Smooth muscle cell (in vitro differentiated cells): ENCODE results near the gene SCAANT1. TPM values are rescaled to one million over a fixed set of nuclear protein-coding genes. Genes with fewer than 3 reads are reported as not detected.
A peak's percentile ranks its signal among the peaks of the same experiment; 100 is the strongest.

Source experiments
- DNase-seq: peaks from one replicate; lab custom pipeline; 2025; ENCODE audit not compliant: unreplicated experiment; lab: John Stamatoyannopoulos, UW
- H2AFZ ChIP-seq: fragments of 200-600 bp; sonication (generic); 2 replicates; pipeline ENCODE4 v1.6.0; 2016; ENCODE audit warnings: antibody characterized with exemption, low read depth, mild to moderate bottlenecking
- H3F3A ChIP-seq: fragments of 200-600 bp; sonication (generic); 2 replicates; pipeline ENCODE4 v1.6.0; 2017; ENCODE audit warnings: antibody characterized with exemption, low read depth
- H3K27ac ChIP-seq: fragments of 200-600 bp; sonication (generic); 2 replicates; pipeline ENCODE4 v1.5.1; 2016; ENCODE audit warnings: low read depth, mild to moderate bottlenecking
- H3K27me3 ChIP-seq: fragments of 200-600 bp; sonication (generic); 2 replicates; pipeline ENCODE4 v1.6.1; 2016; ENCODE audit warnings: low read depth, mild to moderate bottlenecking
- H3K36me3 ChIP-seq: fragments of 200-600 bp; sonication (generic); 2 replicates; pipeline ENCODE4 v1.5.1; 2016; ENCODE audit warnings: low read depth
- H3K4me1 ChIP-seq: fragments of 200-600 bp; sonication (generic); 2 replicates; pipeline ENCODE4 v1.5.1; 2016; ENCODE audit warnings: low read depth
- H3K4me2 ChIP-seq: fragments of 200-600 bp; sonication (generic); 2 replicates; pipeline ENCODE4 v1.6.0; 2016; ENCODE audit warnings: mild to moderate bottlenecking
- H3K4me3 ChIP-seq: fragments of 200-600 bp; sonication (generic); 2 replicates; pipeline ENCODE4 v1.5.1; 2016; ENCODE audit warnings: mild to moderate bottlenecking
- H3K79me2 ChIP-seq: fragments of 200-600 bp; sonication (generic); 2 replicates; pipeline ENCODE4 v1.6.0; 2016; ENCODE audit warnings: low read depth, mild to moderate bottlenecking
- H3K9ac ChIP-seq: fragments of 200-600 bp; sonication (generic); 2 replicates; pipeline ENCODE4 v1.6.0; 2016; ENCODE audit warnings: low read depth
- H3K9me3 ChIP-seq: fragments of 200-600 bp; sonication (generic); replicated peaks from 2 replicates; pipeline ENCODE4 v1.5.1; 2016; ENCODE audit warnings: low read depth
- H4K20me1 ChIP-seq: fragments of 200-600 bp; sonication (generic); 2 replicates; pipeline ENCODE4 v1.6.0; 2016; ENCODE audit warnings: low read depth
- CTCF ChIP-seq: fragments of 200-600 bp; sonication (generic); IDR thresholded peaks from 2 replicates; pipeline ENCODE4 v1.5.1; 2017; ENCODE audit warnings: borderline replicate concordance, mild to moderate bottlenecking, antibody characterized with exemption; ENCODE audit not compliant: insufficient read depth, poor library complexity, severe bottlenecking
- WGBS: methylation state at CpG from one replicate; pipeline ENCODE4 v1.1.7; 2016; ENCODE audit warnings: low lambda C conversion rate; 5-methylcytosine and 5-hydroxymethylcytosine counted together
- polyA plus RNA-seq: library from polyadenylated mRNA; unstranded; fragments of >200 nt; fragmentation: Nextera tagmentation; extraction: Ambion mirVana; gene quantifications from 2 replicates; pipeline ENCODE4 v1.2.1, GENCODE V29; 2016
- total RNA-seq: library from RNA; depleted of rRNA; stranded (reverse); fragments of >200 nt; gene quantifications from 2 replicates; pipeline ENCODE4 v1.2.3, GENCODE V29; 2014

SCAANT1 gene
- total and polyA plus RNA-seq, 2 experiments from 2014 or later: not detected

GRCh38 chr3:63920001-63920400, 7.8 kb upstream of the SCAANT1 start:
- Histone ChIP-seq H3K4me3 (no peak overlapping the region), H3K27me3 (no peaks in the 10 kb centered on the region), H4K20me1 (peaks cover 76% of the 10 kb centered on the region), H3K27ac (no peak overlapping the region), H3K79me2 (peaks cover 16% of the 10 kb centered on the region), H3K9me3 (no peaks in the 10 kb centered on the region), H3K36me3 (peaks cover 9% of the 10 kb centered on the region), H3K4me2 (no peak overlapping the region), H3K4me1 (no peaks in the 10 kb centered on the region), H3F3A (no peaks in the 10 kb centered on the region), H2AFZ (no peak overlapping the region), H3K9ac (no peak overlapping the region)
- no peak for DNase-seq
- WGBS: 93% methylated on average over 5 of the region's 5 CpGs
- no peak for TF ChIP-seq CTCF

DNA sequence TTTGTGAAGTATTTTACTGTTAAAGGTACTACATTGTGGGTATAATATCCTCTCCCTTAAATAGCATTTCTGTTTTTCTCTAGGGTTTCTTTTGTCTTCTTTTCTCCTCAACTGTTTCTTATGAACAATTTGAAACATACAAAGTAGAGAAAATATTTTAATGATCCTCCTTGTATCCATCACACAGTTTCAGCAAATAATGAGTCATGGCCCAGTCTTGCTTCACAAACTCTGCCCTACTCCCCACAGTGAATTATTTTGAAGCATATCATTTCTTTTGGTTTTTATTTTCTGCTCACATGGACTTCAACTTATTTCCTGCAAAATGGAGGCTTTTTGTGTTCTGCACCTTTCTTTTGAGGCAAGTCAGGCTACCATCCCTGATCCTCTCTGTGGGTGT, 6.1 kb upstream of the SCAANT1 start:
- Histone ChIP-seq H4K20me1 (peaks cover 78% of the 10 kb centered on the region), H2AFZ (no peak overlapping the region), H3K4me1 (peaks cover 7% of the 10 kb centered on the region), H3K9ac (no peak overlapping the region), H3K27ac (no peak overlapping the region), H3F3A (peaks cover 4% of the 10 kb centered on the region), H3K27me3 (no peaks in the 10 kb centered on the region), H3K4me2 (no peak overlapping the region), H3K36me3 (peaks cover 5% of the 10 kb centered on the region), H3K9me3 (no peaks in the 10 kb centered on the region), H3K4me3 (no peak overlapping the region), H3K79me2 (peaks cover 16% of the 10 kb centered on the region)
- DNase-seq: no peak
- TF ChIP-seq CTCF: no peak

- Histone ChIP-seq H3K4me3 (no peak overlapping the region), H3K27ac (peak overlapping the region; percentile 17), H2AFZ (no peak overlapping the region), H3K4me2 (no peak overlapping the region), H4K20me1 (peaks cover 58% of the 10 kb centered on the region), H3K27me3 (no peaks in the 10 kb centered on the region), H3K9me3 (no peaks in the 10 kb centered on the region), H3K4me1 (peaks cover 16% of the 10 kb centered on the region), H3F3A (peaks cover 5% of the 10 kb centered on the region), H3K9ac (no peak overlapping the region), H3K79me2 (peaks cover 10% of the 10 kb centered on the region), H3K36me3 (peaks cover 5% of the 10 kb centered on the region)
- DNase-seq: no peak
- 89% methylated on average over 5 of the region's 5 CpGs for WGBS
- TF ChIP-seq CTCF: no peak
Observed at GRCh38 chr3:63914312-63914711, 2.1 kb upstream of the SCAANT1 start.

DNA sequence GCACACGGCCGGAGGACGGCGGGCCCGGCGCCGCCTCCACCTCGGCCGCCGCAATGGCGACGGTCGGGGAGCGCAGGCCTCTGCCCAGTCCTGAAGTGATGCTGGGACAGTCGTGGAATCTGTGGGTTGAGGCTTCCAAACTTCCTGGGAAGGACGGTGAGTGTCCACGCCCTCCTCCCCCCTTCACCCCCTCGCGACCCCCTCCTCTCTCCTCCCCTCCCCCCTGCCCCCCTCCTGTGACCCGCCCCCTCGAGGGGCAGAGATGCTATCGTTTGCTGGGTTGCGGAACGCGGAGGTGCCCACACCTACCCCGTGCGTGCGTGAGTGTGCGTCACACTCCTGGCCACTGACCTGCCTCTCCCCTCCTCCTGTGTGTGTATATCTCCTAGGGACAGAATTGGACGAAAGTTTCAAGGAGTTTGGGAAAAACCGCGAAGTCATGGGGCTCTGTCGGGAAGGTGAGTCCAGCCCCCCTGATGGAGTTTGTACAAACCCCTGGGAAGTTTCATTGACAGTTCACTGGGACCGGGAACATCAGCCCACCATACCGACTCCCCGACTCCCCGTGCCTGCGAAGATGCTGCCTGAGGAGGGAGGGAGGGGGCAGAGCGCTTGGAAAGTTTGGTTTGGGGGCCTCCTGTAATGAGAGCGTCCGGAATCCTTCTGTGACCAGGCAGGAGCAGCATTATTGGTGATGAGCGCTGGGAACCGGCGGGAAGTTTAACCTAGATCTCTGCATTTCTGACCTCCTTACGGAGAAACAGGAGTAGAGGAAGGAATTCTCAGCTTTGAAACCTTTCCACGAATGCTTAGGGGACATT, 795 bp upstream of the SCAANT1 start:
- H3K4me1 ChIP-seq: peaks cover 16% of the 10 kb centered on the region
- peaks cover 10% of the 10 kb centered on the region for H3K79me2 ChIP-seq
- no peak overlapping the region for H2AFZ ChIP-seq
- peaks cover 5% of the 10 kb centered on the region for H3F3A ChIP-seq
- no peaks in the 10 kb centered on the region for H3K9me3 ChIP-seq
- H3K27me3 ChIP-seq: no peaks in the 10 kb centered on the region
- H3K36me3 ChIP-seq: peaks cover 5% of the 10 kb centered on the region
- peaks cover 45% of the 10 kb centered on the region for H4K20me1 ChIP-seq
- peak overlapping the region; percentile 98 for H3K9ac ChIP-seq
- peak overlapping the region; percentile 93 for H3K27ac ChIP-seq
- no peak for TF ChIP-seq CTCF
- peak overlapping the region; percentile 85 for H3K4me3 ChIP-seq
- 5% methylated on average over 30 of the region's 46 CpGs for WGBS
- H3K4me2 ChIP-seq: peak overlapping the region; percentile 93
- peak; percentile 18 for DNase-seq
